Neuronal stem cell (in vitro differentiated cells): ENCODE data around the gene PRDM1.

ENCODE experiments used
- DNase-seq: peaks from one replicate; pipeline ENCODE4 v3.0.0-alpha.2; 2013; ENCODE audit warnings: low spot score
- H2AFZ ChIP-seq: one replicate; pipeline ENCODE4 v1.6.1; 2013; ENCODE audit warnings: mild to moderate bottlenecking, low read length, inconsistent platforms
- H2AK5ac ChIP-seq: 2 replicates; pipeline ENCODE4 v1.6.1; 2013; ENCODE audit warnings: low read depth, mild to moderate bottlenecking, inconsistent platforms, low read length, moderate library complexity, mixed read lengths
- H2BK120ac ChIP-seq: 2 replicates; pipeline ENCODE4 v1.6.1; 2013; ENCODE audit warnings: low read depth, mild to moderate bottlenecking, inconsistent platforms, low read length, moderate library complexity, mixed read lengths
- H2BK12ac ChIP-seq: one replicate; pipeline ENCODE4 v1.6.1; 2013; ENCODE audit warnings: low read length, inconsistent platforms
- H2BK15ac ChIP-seq: 2 replicates; pipeline ENCODE4 v1.6.1; 2013; ENCODE audit warnings: mild to moderate bottlenecking, low read length, inconsistent platforms, mixed read lengths
- H2BK5ac ChIP-seq: one replicate; pipeline ENCODE4 v1.6.1; 2013; ENCODE audit warnings: inconsistent platforms, mild to moderate bottlenecking, low read length, moderate library complexity
- H3K14ac ChIP-seq: one replicate; pipeline ENCODE4 v1.6.1; 2013; ENCODE audit warnings: low read length, inconsistent platforms
- H3K18ac ChIP-seq: 2 replicates; pipeline ENCODE4 v1.6.1; 2013; ENCODE audit warnings: low read length, inconsistent platforms
- H3K23ac ChIP-seq: 2 replicates; pipeline ENCODE4 v1.6.1; 2013; ENCODE audit warnings: low read depth, mild to moderate bottlenecking, mixed read lengths, low read length, inconsistent platforms; ENCODE audit not compliant: poor library complexity
- H3K27ac ChIP-seq: replicated peaks from 3 replicates; pipeline ENCODE4 v1.5.1; 2013; ENCODE audit warnings: low read length, inconsistent platforms
- H3K27me3 ChIP-seq, 3 experiments: 2 replicates each; pipeline ENCODE4 v1.6.1; 2013; ENCODE audit warnings: low read length in 3 of 3, mild to moderate bottlenecking in 2 of 3, inconsistent platforms in 1 of 3, low read depth in 1 of 3, mixed read lengths in 1 of 3, moderate library complexity in 1 of 3; ENCODE audit not compliant: control insufficient read depth in 3 of 3, insufficient read depth in 3 of 3
- H3K36me3 ChIP-seq, 2 donors: replicated peaks in 1 of 2; 2 replicates each; pipeline ENCODE4 v1.6.1; 2013; ENCODE audit warnings: low read length in 2 of 2; ENCODE audit not compliant: control insufficient read depth in 2 of 2, insufficient read depth in 2 of 2
- H3K4ac ChIP-seq: 2 replicates; pipeline ENCODE4 v1.6.1; 2013; ENCODE audit warnings: inconsistent platforms, mild to moderate bottlenecking, low read length, moderate library complexity
- H3K4me1 ChIP-seq, 2 donors: 1 replicate in 1 of 2; 2 replicates in 1 of 2; pipeline ENCODE4 v1.6.1; 2013; ENCODE audit warnings: low read length in 2 of 2, low read depth in 1 of 2; ENCODE audit not compliant: control insufficient read depth in 2 of 2, insufficient read depth in 1 of 2
- H3K4me2 ChIP-seq: one replicate; pipeline ENCODE4 v1.6.1; 2013; ENCODE audit warnings: mild to moderate bottlenecking, low read length, inconsistent platforms; ENCODE audit not compliant: insufficient read depth, poor library complexity, severe bottlenecking
- H3K4me3 ChIP-seq, 2 donors: 2 replicates each; pipeline ENCODE4 v1.5.1; 2013; ENCODE audit warnings: low read length in 2 of 2, mild to moderate bottlenecking in 2 of 2, inconsistent platforms in 1 of 2, moderate library complexity in 1 of 2
- H3K79me1 ChIP-seq: one replicate; pipeline ENCODE4 v1.6.1; 2013; ENCODE audit warnings: low read depth, mild to moderate bottlenecking, inconsistent platforms, low read length, moderate library complexity
- H3K9ac ChIP-seq: one replicate; pipeline ENCODE4 v1.6.1; 2013; ENCODE audit warnings: mild to moderate bottlenecking, low read depth, low read length, inconsistent platforms; ENCODE audit not compliant: poor library complexity
- H3K9me3 ChIP-seq, 2 donors: replicated peaks in 1 of 2; 2 replicates each; pipeline versions ENCODE3 to v1.6.1; 2013; ENCODE audit warnings: low read length in 2 of 2, mild to moderate bottlenecking in 2 of 2, inconsistent platforms in 1 of 2, low read depth in 1 of 2, mixed read lengths in 1 of 2, moderate library complexity in 1 of 2; ENCODE audit not compliant: control insufficient read depth in 2 of 2, insufficient read depth in 1 of 2
- H4K8ac ChIP-seq: one replicate; pipeline ENCODE4 v1.6.1; 2013; ENCODE audit warnings: low read depth, mild to moderate bottlenecking, inconsistent platforms, low read length, moderate library complexity
- H4K91ac ChIP-seq: one replicate; pipeline ENCODE4 v1.6.1; 2013; ENCODE audit warnings: low read length, low read depth, mild to moderate bottlenecking, inconsistent platforms; ENCODE audit not compliant: poor library complexity
- WGBS, 2 donors: extraction: QIAGEN DNeasy Blood & Tissue Kit; methylation state at CpG; one replicate each; pipeline ENCODE4 v1.1.7; 2013; ENCODE audit warnings: missing lambda C conversion rate in 2 of 2, mixed read lengths in 1 of 2; ENCODE audit not compliant: insufficient read length in 2 of 2, insufficient replicate concordance in 1 of 2; ENCODE audit errors: extremely low coverage in 2 of 2; 5-methylcytosine and 5-hydroxymethylcytosine counted together

PRDM1 gene

DNA sequence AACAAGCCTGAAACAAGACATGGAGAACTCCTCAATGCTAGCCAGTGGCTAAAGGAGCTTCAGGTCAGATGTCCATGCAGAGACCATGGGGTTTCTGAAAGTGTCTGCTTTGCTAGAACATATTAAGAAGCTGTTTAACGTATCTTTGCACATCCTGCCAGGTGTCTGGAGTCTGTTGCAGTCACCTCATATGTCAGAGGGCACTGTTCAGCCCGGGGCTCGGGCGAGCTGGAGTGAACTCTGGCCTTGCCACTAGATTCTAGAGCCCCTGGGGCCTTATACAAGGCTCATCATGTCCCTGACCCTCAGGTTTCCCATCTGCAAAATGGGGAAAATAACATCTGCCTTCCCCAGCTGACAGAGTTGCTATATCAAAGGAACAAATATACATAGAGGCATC lies 59.0 kb downstream of the PRDM1 start:
- Histone ChIP-seq H2BK15ac (no peak overlapping the region), H3K36me3 (no peaks in the 10 kb centered on the region), H3K14ac (no peak overlapping the region), H3K23ac (no peak overlapping the region), H4K91ac (no peak overlapping the region), H3K4ac (no peak overlapping the region), H3K4me2 (no peak overlapping the region), H3K79me1 (no peaks in the 10 kb centered on the region), H3K4me1 (peaks cover 0 to 6% of the 10 kb centered on the region in 2 donors), H2BK120ac (no peak overlapping the region), H2AFZ (no peak overlapping the region), H3K4me3 (no peak overlapping the region), H2BK5ac (no peak overlapping the region), H2BK12ac (no peak overlapping the region), H3K27ac (no peak overlapping the region), H2AK5ac (no peak overlapping the region), H4K8ac (no peak overlapping the region), H3K9me3 (no peaks in the 10 kb centered on the region), H3K18ac (no peak overlapping the region), H3K9ac (no peak overlapping the region), H3K27me3 (peaks cover 0 to 49% (median 0%) of the 10 kb centered on the region in 3 experiments)
- no CpG with 5 or more reads among the region's 4 CpGs for WGBS, 2 donors
- DNase-seq: no peak

DNA sequence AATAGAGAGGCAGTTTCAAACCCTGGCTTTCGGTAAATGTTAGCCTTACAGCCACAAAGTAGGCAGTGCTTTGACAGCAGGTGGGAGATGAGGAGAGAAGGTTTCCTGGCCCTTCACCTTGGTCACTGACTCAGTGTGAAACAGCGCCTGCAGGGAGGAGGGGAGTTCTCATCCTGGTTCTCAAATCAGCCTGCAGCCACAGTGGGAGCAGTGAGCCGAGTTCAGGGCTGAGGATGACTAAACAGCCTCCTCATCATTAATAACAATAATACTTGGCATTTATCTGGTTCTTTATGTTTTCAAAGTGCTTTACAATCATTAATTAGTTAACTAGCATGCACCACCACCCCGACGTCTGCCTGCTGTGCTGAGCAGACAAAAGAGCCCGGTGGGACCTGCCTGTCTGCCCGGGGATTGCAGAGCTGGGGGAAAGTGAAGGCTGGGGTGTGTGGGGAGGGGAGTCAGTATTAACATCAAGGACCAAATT lies 59.6 kb downstream of the PRDM1 start:
- no CpG with 5 or more reads among the region's 7 CpGs for WGBS, 2 donors
- peaks cover 0 to 6% of the 10 kb centered on the region in 2 donors for H3K4me1 ChIP-seq

DNA sequence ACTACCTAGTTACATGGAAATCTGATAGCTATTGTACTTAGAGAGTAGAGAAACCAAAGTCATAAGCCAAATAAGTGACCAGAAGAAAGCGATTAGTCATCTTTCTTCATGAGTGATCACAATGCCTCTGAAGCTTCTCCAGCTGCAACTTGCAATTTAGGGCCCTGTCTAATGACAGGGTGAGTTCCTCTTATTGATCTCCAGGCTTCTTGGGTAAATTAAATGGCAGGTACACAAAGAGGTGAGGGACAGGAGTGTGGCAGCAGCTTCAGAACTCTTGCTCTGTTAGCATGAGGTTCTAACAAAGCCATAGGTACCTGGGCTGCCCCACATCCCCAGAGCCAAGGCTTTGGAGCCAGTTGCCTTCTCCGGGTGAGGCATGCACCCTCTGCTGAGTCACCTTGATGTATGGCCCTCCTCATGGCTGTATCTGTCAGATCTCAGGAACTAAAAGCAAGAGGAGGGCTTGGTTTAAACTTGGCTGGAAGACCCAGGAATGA lies 60.8 kb downstream of the PRDM1 start:
- no peak overlapping the region for H4K8ac ChIP-seq
- H2AK5ac ChIP-seq: no peak overlapping the region
- H3K9ac ChIP-seq: no peak overlapping the region
- peaks cover 0 to 51% (median 0%) of the 10 kb centered on the region in 3 experiments for H3K27me3 ChIP-seq
- no peak overlapping the region for H2BK12ac ChIP-seq
- no peaks in the 10 kb centered on the region for H3K36me3 ChIP-seq
- no peaks in the 10 kb centered on the region for H3K79me1 ChIP-seq
- H3K4me2 ChIP-seq: no peak overlapping the region
- no peak overlapping the region for H3K14ac ChIP-seq
- H2AFZ ChIP-seq: no peak overlapping the region
- H4K91ac ChIP-seq: no peak overlapping the region
- no peak overlapping the region for H2BK15ac ChIP-seq
- no peak overlapping the region for H3K18ac ChIP-seq
- no peak overlapping the region for H3K4ac ChIP-seq
- no peak overlapping the region for H3K27ac ChIP-seq
- no peak overlapping the region for H3K4me3 ChIP-seq
- H2BK5ac ChIP-seq: no peak overlapping the region
- H2BK120ac ChIP-seq: no peak overlapping the region
- no CpG with 5 or more reads among the region's 2 CpGs for WGBS, 2 donors
- DNase-seq: no peak
- H3K9me3 ChIP-seq: no peaks in the 10 kb centered on the region
- H3K23ac ChIP-seq: no peak overlapping the region
- H3K4me1 ChIP-seq: peaks cover 0 to 6% of the 10 kb centered on the region in 2 donors

More for the DNA sequence above, 59.6 kb downstream of the PRDM1 start:
- no peak overlapping the region for H3K23ac ChIP-seq
- H3K36me3 ChIP-seq: no peaks in the 10 kb centered on the region
- no peak overlapping the region for H3K4me3 ChIP-seq
- no peak overlapping the region for H3K18ac ChIP-seq
- DNase-seq: no peak
- no peaks in the 10 kb centered on the region for H3K9me3 ChIP-seq
- H3K27me3 ChIP-seq: peaks cover 0 to 49% (median 0%) of the 10 kb centered on the region in 3 experiments
- H2AFZ ChIP-seq: no peak overlapping the region
- H2BK12ac ChIP-seq: no peak overlapping the region
- no peak overlapping the region for H3K27ac ChIP-seq
- H4K8ac ChIP-seq: no peak overlapping the region
- H2BK15ac ChIP-seq: no peak overlapping the region
- H2AK5ac ChIP-seq: no peak overlapping the region
- no peak overlapping the region for H2BK120ac ChIP-seq
- no peak overlapping the region for H3K4me2 ChIP-seq
- H4K91ac ChIP-seq: no peak overlapping the region
- no peak overlapping the region for H3K9ac ChIP-seq
- no peak overlapping the region for H2BK5ac ChIP-seq
- H3K14ac ChIP-seq: no peak overlapping the region
- no peaks in the 10 kb centered on the region for H3K79me1 ChIP-seq
- H3K4ac ChIP-seq: no peak overlapping the region

DNA sequence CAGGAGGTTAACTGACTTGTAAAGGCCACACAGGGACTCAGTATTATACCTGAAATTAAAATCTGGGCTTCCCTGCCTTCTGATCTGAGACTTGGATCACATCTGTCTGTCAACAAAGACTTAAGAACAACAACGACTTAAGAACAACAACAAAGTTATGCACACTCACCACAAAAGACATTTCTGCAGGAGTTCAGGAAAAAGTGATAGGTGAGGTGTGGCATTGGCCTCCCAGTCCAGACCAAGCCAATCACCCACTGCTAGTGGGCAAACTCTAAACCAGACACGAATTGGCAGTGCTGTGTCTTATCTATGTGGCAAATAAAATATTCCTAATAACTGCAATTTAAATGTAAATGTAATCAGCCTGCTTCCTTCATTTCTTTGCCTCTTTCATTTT lies 61.3 kb downstream of the PRDM1 start:
- Histone ChIP-seq H3K36me3 (no peaks in the 10 kb centered on the region), H3K27me3 (peaks cover 0 to 51% (median 0%) of the 10 kb centered on the region in 3 experiments), H4K91ac (no peak overlapping the region), H3K4ac (no peak overlapping the region), H3K18ac (no peak overlapping the region), H2AFZ (no peak overlapping the region), H2BK15ac (no peak overlapping the region), H2BK120ac (no peak overlapping the region), H4K8ac (no peak overlapping the region), H3K27ac (no peak overlapping the region), H2BK12ac (no peak overlapping the region), H3K9me3 (no peaks in the 10 kb centered on the region), H3K4me1 (peaks cover 0 to 6% of the 10 kb centered on the region in 2 donors), H2BK5ac (no peak overlapping the region), H3K4me2 (no peak overlapping the region), H3K14ac (no peak overlapping the region), H3K23ac (no peak overlapping the region), H3K9ac (no peak overlapping the region), H2AK5ac (no peak overlapping the region), H3K4me3 (no peak overlapping the region), H3K79me1 (no peaks in the 10 kb centered on the region)
- no CpG with 5 or more reads among the region's 2 CpGs for WGBS, 2 donors
- no peak for DNase-seq
